ENCODE data around the gene ZNF277. TPM values are rescaled to one million over a fixed set of nuclear protein-coding genes. Genes with fewer than 3 reads are reported as not detected.

The ZNF277 gene
- total RNA-seq, 1 experiment from 2014 or later = 13.1 TPM

DNA sequence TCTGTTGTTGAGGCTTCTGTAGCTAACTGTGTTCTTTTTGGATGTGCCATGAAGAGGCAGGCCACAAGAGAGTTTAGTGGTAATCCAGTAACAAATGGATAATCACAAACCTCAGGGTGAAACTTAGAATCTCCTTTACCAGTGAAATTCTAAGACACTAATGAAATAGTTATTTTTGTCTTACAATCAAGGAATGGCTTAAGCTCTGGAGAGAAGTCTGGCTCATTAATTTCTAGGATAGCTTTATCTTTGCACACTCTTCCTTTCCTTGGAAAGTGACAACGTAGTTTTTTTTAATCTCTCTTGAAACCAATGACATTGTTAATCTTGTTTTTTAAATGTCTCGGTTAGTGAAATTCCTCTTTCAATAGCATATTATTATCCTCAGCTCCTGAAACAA lies 150.1 kb downstream of the ZNF277 start:
- no peak overlapping the region for H3T11ph ChIP-seq (ENCODE audit: low read length)
- H2BK15ac ChIP-seq (ENCODE audit: low read depth, low read length) = no peak overlapping the region
- no peak overlapping the region for H2AK5ac ChIP-seq (ENCODE audit: insufficient read length, low read length)
- H4K8ac ChIP-seq (replicated peaks; ENCODE audit: insufficient read length, low read depth, low read length) = no peak overlapping the region
- H2BK120ac ChIP-seq (ENCODE audit: low read depth, low read length, poor library complexity, severe bottlenecking) = no peak overlapping the region
- Mint-ChIP-seq H3K36me3 (ENCODE audit: insufficient read depth in 1 of 3, low read depth in 3 of 3) (no peaks in the 10 kb centered on the region; a peak in 1 of 7 replicates), H3K27ac (no peak overlapping the region), H3K4me1 (no peaks in the 10 kb centered on the region), H3K4me3 (no peak overlapping the region), H3K27me3 (ENCODE audit: low read depth) (no peaks in the 10 kb centered on the region), H3K9me3 (peaks cover 0 to 2% of the 10 kb centered on the region in 2 experiments; a peak in 1 of 5 replicates)
- H3K56ac ChIP-seq (ENCODE audit: insufficient read length, low read depth, low read length) = no peak overlapping the region
- no peak overlapping the region for H3K14ac ChIP-seq (ENCODE audit: insufficient read depth, low read length)
- TF ChIP-seq, protein P1, sequence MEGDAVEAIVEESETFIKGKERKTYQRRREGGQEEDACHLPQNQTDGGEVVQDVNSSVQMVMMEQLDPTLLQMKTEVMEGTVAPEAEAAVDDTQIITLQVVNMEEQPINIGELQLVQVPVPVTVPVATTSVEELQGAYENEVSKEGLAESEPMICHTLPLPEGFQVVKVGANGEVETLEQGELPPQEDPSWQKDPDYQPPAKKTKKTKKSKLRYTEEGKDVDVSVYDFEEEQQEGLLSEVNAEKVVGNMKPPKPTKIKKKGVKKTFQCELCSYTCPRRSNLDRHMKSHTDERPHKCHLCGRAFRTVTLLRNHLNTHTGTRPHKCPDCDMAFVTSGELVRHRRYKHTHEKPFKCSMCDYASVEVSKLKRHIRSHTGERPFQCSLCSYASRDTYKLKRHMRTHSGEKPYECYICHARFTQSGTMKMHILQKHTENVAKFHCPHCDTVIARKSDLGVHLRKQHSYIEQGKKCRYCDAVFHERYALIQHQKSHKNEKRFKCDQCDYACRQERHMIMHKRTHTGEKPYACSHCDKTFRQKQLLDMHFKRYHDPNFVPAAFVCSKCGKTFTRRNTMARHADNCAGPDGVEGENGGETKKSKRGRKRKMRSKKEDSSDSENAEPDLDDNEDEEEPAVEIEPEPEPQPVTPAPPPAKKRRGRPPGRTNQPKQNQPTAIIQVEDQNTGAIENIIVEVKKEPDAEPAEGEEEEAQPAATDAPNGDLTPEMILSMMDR (conservative IDR thresholded peaks at IDR 0.05) = no peak
- no peak overlapping the region for H2BK12ac ChIP-seq (ENCODE audit: insufficient read length, low read depth, low read length)
- no peak overlapping the region for H3K23ac ChIP-seq (ENCODE audit: insufficient read length, low read depth, low read length)
- no peak overlapping the region for H2BK20ac ChIP-seq (ENCODE audit: low read depth, low read length, poor library complexity, severe bottlenecking)
- no peak overlapping the region for H2AFZ ChIP-seq (ENCODE audit: low read length)
- no peak for DNase-seq
- H4K91ac ChIP-seq (ENCODE audit: insufficient read length, low read depth, low read length) = no peak overlapping the region
- no peaks in the 10 kb centered on the region for H3K27me3 ChIP-seq (ENCODE audit: insufficient read depth, low read length)
- no peaks in the 10 kb centered on the region for H3K23me2 ChIP-seq (ENCODE audit: insufficient read length, low read depth, low read length, poor library complexity, severe bottlenecking)
- no peak overlapping the region for H2BK5ac ChIP-seq (ENCODE audit: insufficient read length, low read length)
- no peaks in the 10 kb centered on the region for H3K4me1 ChIP-seq (ENCODE audit: insufficient read depth, low read length)
- H4K5ac ChIP-seq (ENCODE audit: insufficient read length, low read depth, low read length) = no peak overlapping the region
- H3K9ac ChIP-seq (ENCODE audit: extremely low read depth, insufficient read length, low read length) = no peak overlapping the region
- no peak overlapping the region for H3K18ac ChIP-seq (ENCODE audit: insufficient read length, low read depth, low read length)
- no CpG with 5 or more reads among the region's 2 CpGs for WGBS (ENCODE audit: extremely low coverage, insufficient read length, low lambda C conversion rate)
- no peaks in the 10 kb centered on the region for H4K20me1 ChIP-seq (ENCODE audit: control insufficient read depth, insufficient read depth, insufficient read length)
- no peak overlapping the region for H3K4me2 ChIP-seq (ENCODE audit: insufficient read depth, insufficient read length, low read length)
- H3K9me3 ChIP-seq (ENCODE audit: control insufficient read depth, low read depth, low read length) = no peaks in the 10 kb centered on the region
- no peaks in the 10 kb centered on the region for H3K79me2 ChIP-seq (ENCODE audit: insufficient read depth, low read length)
- no peaks in the 10 kb centered on the region for H3K79me1 ChIP-seq (ENCODE audit: insufficient read depth, low read depth, low read length, poor library complexity, severe bottlenecking)
- no peak overlapping the region for H3K27ac ChIP-seq (ENCODE audit: insufficient read length, low read depth, low read length)
- no peak overlapping the region for H3K4ac ChIP-seq (ENCODE audit: low read depth, low read length)

All from H9 (cell line).